HG02884 (cell line): ENCODE results near the gene BIK.

Experiments used
- ATAC-seq: cut with Tn5 transposase; IDR thresholded peaks from one replicate; pipeline ENCODE4 v1.9.1; 2021; ENCODE audit warnings: mild to moderate bottlenecking, moderate library complexity; ENCODE audit not compliant: unreplicated experiment

The BIK gene, protein sequence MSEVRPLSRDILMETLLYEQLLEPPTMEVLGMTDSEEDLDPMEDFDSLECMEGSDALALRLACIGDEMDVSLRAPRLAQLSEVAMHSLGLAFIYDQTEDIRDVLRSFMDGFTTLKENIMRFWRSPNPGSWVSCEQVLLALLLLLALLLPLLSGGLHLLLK

DNA sequence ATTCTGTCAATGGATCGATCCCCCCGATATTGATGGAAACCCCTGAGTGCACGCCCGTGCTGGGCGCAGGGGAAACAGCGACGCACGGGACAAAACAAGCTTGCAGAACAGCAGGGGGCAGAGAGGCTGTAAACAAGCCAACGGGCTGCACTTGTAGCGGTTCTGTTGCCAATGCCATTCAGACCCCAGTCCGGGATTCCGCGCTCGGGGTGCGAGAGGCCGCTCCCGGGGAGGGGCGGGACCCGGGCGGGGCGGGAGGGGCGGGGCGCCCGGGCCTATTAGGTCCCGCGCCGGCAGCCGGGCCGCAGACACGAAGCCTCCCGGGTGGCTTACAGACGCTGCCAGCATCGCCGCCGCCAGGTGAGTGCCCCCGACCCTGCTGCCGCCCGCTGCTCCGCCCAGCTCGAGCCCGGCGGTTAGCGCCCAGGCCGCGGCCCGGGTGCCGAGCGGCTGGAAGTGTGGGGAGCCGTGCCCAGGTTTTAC is at the start of gene BIK:
TSS of gene BIK (plus strand) at position 307 of the 483 bp plus-strand sequence. CDS start 13,273 bp downstream, outside the sequence.
- ATAC-seq = no peak

DNA sequence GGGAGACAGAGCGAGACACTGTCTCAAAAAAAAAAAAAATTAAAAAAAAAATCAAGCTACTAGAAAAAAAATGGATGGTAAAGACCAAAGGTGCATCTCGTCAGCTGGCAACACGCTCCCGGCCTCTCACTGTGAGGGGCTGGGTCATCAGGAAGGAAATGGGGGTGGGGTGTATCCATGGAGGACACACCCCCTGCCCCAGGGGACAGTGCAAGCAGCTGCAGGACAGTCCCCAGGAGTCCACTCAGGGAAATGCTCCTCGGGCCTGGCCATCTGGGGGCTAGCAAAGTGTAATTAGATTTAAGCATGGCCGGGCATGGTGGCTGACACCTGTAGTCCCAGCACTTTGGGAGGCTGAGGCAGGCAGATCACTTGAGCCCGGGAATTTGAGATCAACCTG is 44.4 kb upstream of the BIK start:
- ATAC-seq = no peak

DNA sequence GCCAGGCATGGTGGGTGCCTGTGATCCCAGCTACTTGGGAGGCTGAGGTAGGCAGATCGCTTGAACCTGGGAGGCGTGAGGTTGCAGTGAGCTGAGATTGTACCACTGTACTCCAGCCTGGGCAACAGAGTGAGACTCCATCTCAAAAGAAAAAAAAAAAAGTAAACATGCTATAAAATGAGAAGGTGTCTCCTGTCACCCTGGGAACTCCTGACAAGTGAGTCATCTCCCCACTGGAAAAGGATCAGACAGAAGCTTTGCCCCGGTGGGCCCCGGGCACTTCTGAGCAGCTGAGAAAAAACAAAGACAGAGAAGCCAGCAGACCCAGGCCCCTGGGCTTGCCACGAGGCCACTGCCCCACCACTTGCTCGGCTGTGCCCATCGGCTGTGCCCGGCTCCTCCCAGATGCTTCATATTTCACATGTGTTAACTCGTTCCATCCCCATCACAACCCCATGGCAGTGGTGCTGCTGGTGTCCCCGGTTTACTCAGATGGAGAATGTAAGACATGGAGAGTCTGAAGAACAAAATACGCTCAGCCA is 43.6 kb upstream of the BIK start:
- no peak for ATAC-seq

DNA sequence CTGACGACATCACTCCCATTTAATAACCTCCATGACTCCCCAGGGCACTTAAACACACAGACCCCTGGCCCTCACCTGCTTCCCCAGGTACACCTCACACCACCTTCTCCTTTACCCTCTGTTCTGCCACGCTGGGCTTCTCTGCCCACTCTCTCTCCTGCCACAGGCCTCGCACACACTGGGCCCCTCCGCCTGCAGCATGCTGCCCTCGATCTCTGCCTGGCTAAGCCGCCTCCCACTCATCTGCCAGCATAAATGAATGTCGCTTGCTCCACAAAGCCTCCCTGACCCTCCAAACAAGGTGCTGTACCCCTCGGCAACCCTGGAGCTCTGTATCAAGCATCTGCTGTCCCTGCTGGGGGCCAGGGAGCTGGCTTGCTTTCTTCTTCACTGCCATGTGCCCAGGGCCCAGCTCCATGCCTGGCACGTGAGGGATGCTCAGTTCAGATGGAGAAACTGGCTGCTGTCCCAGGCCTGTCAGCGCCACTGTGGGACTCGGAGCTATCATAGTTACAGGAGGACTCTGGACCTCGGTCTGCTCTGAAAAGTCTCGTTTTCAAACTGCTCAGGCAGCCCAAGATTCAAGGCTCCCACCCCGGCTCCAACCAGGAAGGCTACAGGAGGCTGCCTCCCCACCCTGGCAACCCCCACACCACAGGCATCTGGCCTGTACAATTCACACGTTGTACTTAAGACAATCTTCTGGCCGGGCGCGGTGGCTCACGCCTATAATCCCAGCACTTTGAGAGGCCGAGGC is 33.3 kb upstream of the BIK start:
- ATAC-seq = no peak

DNA sequence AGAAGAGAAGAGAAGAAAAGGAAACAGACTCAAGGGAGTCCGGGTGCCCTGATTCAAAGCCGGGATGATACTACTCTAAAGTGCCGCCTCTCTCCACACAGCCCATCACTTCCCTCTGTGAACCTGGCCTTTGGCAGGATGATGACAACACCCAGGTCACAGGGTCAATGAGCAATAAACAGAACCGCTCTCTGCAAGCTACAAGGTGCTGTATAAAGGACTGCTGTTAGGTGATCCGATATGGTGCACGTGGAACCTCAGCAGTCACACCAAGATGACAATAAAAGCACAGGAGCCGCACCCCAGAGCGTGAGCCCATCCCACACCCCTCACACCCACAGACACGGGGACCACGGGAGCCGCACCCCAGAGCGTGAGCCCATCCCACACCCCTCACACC is 32.0 kb upstream of the BIK start:
- no peak for ATAC-seq

DNA sequence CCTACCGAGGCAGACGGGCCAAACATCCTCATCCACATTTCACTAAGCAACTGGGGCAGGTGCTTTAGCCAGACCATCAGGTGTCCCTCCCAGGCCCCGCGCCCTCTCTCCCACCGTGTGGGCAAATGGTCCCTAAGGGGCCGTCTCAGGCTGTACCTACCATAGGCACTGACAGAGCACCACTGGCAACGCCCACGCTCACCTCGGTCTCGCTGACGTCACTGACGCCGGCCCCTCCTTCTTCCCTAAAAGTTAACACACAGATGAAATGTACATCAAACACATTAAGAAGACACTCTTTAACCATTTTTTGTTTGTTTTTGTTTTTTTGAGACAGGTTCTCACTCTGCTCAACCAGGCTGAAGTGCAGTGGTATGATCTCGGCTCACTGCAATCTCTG is 30.8 kb upstream of the BIK start:
- ATAC-seq = no peak

DNA sequence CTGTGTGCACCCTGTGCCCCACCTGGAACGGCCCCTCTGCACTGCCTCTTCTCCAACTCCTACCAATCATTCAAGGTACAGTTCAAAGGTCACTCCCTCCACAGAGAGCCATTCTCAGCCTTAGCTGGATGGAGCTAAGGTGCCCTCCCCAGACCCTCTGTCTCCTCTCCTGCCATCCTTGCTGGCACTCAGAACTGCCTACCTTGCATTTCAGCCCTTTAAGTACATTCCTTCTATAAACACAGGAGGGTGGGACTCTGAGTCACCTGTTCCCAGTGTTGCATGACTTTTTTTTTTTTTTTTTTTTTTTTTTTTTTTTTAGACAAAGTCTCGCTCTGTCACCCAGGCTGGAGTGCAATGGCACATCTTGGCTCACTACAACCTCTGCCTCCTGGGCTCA is 29.9 kb upstream of the BIK start:
- no peak for ATAC-seq

DNA sequence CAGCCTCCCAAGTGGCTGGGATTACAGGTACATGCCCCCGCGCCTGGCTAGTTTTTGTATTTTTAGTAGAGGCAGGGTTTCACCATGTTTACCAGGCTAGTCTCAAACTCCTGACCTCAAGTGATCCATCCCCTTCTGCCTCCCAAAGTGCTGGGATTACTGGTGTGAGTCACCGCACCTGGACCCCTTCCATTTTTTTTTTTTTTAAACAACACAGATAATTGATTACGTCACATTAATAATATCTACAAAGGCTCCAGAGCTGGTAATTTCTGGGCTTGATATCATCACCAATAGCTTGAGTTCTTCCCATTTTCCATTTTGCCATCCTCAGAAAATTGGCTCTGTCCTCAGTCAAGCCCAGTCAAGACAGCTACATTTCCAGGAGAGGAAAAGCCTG is 28.6 kb upstream of the BIK start:
- ATAC-seq = no peak

DNA sequence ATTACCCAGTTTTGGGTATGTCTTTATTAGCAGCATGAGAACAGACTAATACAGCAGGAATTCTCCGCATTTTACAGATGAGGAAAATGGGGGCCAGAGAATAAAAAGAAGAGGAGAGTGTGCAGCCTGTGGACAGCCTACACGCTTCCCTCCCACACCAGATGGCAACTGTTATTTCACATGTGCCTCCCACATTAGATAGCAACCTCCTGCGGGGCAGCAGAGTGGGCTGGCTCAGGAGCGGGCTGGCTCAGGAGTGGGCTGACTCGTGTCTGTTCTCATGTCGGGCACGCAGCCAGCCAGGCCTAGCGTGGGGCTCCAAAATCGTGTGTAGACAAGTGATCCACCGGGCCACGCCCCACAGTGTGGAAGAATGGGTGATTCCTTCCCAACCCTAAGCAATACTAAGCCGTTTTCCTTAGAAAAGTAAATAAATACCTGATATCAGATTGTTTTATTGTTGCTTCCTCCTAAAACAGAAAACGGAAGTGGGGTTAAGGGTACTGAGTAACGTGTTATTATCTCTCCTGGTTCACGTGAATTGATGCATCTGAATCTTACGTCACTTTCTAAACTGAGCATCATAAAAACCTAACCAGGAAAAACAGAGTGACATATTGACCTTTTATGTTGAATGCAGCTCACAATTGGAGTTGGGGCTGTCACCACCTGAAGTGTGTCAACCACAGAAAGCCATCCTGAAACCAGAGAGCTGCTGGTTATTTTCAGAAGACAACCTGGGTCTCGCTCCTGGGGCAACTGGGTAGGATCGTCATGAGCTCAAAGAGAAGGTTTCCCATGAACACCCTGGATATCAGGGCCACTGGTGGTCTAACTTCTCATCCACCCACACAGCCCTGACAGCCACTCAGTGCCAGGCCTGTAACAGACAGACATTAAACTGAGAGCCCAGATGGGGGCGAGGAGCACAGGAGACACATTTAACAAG is 24.6 kb upstream of the BIK start:
- no peak for ATAC-seq

DNA sequence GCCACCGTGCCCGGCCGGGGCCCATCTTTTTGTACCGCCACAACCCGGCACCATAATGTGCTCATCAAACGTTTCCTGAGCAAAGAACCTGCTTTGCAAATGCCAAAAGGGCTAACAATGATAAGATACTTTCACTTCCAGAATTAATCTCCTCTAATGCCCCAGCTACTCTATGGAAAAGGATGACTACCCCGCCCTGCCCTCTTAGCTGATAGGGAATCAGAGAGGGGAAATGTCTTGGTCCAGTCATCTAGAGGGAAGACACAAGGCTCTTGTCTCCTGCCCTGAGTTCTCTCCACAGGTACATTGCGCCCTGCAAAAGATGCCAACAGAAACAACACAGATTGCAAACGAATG is 21.9 kb upstream of the BIK start:
- ATAC-seq = no peak

DNA sequence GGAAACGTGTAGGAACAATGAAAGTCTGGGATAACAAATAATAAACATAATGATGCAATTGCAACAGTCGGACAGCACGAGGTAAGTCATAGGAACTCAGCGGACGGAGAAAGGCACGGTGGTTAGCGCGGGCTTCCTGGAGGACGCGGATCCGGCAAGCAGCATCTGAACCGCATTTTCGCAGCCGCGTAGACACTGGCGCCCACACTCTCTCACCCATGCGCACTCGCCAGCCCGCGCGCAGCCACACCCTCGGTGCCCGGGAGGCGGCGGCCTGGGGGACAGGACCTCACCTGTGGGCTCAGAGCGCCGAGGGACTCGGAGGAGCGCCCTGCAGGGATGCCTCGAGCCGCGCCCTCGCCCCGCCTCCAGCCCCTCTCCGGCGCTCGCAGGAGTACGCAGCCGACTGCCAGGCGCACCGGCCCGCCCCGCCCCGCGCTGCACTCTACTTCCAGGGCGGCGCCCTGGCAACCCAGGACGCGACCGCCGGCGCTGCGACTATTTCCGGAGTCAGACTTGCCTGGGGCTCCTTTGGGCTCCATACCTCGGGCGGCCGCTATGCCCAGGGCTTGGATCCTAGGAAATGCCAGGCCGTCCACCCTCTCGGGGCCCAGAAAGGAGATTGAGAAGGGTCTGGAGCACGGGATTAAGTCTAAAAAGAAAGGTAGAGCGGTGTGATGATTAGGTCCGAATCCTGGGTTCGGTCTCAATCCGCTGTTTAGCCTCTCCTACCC is 21.4 kb upstream of the BIK start, which contains the start of gene TTLL1:
TSS of gene TTLL1 (minus strand) at position 408 of the 734 bp plus-strand sequence. CDS start 13,805 bp downstream, outside the sequence.
- no peak for ATAC-seq

DNA sequence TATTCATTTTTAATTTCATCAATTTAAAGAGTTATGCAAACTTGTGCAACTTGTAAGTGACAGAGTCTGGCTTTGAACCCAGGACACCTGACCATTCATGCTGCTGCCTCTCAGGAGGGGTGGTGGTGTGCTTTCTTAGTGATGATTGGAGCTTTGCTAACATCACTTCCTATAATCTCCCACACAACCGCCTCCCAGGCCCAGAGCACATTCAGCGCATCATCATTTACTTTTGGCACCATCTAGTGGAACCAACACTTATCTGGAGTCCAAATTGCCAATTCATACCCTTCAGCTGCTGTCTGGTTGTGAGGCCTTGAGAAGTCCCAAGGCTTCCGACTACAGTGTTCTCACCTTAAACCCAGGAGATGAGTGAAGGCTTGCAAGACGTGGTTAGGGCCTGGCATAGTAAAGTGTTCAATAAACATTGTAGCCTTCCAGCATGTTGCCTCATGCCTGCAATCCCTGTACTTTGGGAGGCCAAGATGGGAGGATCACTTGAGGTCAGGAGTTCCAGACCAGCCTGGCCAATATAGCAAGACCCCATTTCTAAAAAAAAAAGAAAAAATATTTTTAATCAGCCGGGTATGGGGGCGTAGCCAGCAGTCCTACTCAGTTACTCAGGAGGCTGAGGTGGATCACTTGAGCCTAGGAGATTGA is 20.3 kb upstream of the BIK start:
- no peak for ATAC-seq

DNA sequence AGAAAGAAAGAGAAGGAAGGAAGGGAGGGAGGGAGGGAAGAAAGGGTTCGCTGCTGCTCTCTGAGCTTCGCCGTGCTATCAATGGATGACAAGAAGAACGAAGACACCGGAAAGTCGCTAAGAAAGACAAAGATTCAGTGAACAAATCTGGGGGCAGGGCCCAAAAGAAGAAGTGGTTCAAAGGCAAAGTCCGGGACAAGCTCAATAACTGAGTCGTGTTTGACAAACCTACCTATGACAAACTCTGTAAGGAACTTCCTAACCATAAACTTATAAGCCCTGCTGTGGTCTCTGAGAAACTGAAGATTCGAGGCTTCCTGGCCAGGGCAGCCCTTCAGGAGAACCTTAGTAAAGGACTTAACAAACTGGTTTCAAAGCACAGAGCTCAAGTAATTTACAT is 18.5 kb upstream of the BIK start:
- ATAC-seq = no peak

DNA sequence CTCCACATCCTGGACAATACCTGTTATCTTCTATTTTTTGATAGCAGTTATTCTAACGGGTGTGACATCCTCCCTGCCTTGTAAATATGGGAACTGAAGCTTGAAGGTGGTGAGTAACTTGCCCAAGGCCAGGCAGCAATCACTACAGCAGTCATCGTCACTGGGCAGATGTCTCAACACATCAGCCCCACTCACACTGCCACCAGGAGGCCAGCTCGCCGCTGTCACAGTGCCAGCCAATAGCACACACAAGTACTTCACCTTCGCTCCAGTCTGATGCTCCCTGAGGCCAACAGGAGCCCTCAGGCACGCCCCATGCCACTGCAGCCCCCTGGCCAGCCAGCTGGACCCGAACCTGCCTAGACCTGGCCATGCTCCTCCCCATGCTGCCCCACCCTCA is 16.5 kb upstream of the BIK start:
- no peak for ATAC-seq

DNA sequence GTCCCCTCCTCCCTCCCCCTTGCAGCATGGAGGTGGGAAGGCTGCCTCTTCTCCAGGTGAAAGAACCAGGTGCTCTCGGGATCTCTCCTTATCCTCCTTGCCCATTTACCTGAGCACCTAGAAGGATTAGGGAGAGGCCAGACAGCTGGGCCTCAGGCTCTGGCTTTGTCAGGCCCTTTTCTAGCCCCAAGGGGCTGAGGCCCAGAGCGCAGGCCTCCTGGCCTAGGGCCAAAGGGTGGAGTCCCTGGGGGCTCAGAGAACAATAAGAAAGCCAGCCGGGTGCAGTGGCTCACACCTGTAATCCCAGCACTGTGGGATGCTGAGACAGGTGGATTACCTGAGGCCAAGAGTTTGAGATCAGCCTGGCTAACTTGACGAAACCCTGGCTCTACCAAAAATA is 16.0 kb upstream of the BIK start:
- no peak for ATAC-seq

DNA sequence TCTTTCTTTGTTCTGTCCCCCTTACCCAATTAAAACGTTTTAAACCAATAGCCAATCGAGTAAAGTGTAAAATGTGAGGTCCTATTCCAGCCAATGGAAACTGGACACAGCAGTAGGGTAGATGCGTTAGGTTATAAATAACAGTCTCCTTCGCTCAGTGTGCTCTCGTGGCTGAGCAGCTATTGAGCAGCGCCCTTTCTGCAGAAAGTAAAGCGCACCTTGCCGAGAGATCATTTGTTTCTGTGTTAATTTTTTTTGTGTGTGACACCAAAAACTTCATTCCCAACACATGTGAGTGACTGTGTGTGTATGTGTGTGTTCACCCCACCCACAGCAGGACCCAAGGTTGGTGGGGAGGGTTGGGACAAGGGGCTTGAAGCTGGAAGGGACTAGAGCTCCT is 14.1 kb upstream of the BIK start:
- ATAC-seq = no peak

DNA sequence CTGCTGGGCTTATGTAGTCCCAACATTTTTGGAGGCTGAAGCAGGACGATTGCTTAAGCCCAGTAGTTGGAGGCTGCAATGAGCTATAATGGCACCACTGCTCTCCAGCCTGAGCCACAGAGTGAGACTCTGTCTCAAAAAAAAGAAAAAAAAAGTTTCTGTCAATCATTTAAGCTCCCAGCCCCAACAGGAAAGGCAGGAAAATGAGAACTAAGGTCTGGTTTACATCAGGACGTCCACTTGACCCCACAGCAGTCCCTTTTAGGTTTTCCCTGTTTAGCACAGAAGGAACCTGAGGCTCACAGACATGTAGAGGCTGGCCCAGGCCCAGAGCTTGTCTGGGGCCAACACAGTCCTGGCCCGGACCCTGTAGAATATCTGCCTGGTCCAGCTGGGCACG is 12.2 kb upstream of the BIK start:
- ATAC-seq = no peak

DNA sequence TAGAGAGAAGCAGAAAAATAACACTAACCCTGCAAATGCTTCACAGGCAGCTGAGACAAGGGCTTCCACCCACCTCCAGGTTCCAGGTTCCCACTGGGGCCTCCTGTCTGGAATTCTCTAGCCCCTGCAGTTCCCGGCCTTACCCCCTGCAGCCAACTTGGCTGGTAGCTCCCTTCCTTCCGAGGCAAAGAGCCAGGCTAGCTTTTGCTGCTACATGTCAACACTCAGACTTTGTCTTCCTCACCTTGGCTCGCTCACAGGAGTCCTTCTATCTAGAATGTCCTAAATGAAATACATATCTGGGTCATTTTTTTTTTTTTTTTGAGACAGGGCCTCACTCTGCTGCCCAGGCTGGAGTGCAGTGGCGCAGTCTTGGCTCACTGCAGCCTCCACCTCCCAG is 11.5 kb upstream of the BIK start:
- ATAC-seq = no peak

DNA sequence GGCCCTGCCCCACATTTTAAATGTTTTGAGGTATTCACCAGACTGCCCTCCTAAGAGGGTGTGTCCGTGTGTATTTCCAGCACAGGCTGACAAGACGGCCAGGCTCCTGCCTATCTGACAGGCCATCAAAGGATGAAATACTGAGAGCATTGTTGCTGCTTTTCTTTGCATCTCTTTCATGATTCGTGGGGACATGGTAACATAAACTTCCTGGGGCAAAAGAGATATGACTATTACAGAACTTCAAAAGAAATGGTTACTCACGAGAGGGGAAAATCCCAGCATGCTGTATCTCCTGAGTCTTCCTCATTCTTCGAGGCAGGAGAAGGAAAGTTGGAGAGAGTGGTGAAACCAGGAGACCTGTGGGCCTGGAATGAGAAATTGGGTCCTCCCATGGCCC is 10.3 kb upstream of the BIK start:
- ATAC-seq = no peak

DNA sequence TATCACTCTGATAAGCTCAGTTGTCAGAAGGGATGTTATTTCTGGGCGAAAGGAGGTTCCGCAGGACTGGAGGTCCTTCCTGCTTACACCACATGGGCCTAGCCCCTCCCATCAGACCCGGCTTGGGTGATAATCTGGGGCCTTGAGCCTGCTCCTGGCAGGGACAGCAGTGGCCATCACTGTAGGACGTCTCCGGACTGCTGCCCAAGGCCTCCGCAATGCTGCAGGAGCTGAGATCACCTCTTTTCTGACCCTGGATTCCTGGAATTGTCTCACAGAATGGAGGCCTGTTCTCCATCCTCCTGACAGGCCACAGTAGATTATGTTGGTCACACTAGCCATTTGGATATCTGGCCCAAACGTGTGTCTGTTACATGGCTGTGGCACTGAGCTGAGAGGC is 9.2 kb upstream of the BIK start:
- no peak for ATAC-seq
